Coronary artery (tissue), 2 donors: ENCODE results near the gene PRDM10.

Source experiments
- DNase-seq: peaks from one replicate; pipeline ENCODE4 v3.0.0-alpha.2; 2017; ENCODE audit warnings: low spot score
- H3K27ac ChIP-seq, 2 donors: fragments of 200-600 bp; sonication (generic); one replicate each; pipeline ENCODE4 v1.5.1; 2016 to 2019
- H3K4me3 ChIP-seq: fragments of 200-600 bp; sonication (generic); 2 replicates; pipeline ENCODE4 v1.5.1; 2016; ENCODE audit warnings: mild to moderate bottlenecking, moderate library complexity
- TF ChIP-seq, protein P1 (sequence below): fragments of 200-600 bp; sonication (generic); IDR thresholded peaks from one replicate; pipeline ENCODE4 v1.5.1; 2019; ENCODE audit warnings: antibody characterized with exemption

The PRDM10 gene

DNA sequence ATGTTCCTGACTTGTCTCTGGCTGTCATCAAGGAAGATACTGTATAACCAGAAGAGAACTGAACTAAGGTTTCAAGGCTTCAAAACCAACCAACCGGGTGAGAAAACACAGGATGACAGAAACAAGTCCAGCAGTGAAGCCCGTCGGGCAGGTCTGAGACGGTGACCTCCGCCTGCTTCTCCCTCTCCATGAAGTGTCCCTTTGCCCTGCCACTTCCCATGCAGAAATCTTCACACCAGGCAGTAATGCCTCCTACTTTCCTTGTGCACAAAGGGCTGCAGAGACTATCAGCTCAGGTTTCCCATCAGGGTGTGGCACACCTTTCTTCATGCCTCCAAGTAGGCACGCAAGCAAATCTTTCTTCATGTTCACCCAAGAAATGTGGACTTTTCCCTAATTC is 24.2 kb downstream of the PRDM10 start:
- DNase-seq: no peak
- Histone ChIP-seq H3K27ac (no peak overlapping the region), H3K4me3 (no peak overlapping the region)
- TF ChIP-seq, protein P1, sequence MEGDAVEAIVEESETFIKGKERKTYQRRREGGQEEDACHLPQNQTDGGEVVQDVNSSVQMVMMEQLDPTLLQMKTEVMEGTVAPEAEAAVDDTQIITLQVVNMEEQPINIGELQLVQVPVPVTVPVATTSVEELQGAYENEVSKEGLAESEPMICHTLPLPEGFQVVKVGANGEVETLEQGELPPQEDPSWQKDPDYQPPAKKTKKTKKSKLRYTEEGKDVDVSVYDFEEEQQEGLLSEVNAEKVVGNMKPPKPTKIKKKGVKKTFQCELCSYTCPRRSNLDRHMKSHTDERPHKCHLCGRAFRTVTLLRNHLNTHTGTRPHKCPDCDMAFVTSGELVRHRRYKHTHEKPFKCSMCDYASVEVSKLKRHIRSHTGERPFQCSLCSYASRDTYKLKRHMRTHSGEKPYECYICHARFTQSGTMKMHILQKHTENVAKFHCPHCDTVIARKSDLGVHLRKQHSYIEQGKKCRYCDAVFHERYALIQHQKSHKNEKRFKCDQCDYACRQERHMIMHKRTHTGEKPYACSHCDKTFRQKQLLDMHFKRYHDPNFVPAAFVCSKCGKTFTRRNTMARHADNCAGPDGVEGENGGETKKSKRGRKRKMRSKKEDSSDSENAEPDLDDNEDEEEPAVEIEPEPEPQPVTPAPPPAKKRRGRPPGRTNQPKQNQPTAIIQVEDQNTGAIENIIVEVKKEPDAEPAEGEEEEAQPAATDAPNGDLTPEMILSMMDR: no peak

DNA sequence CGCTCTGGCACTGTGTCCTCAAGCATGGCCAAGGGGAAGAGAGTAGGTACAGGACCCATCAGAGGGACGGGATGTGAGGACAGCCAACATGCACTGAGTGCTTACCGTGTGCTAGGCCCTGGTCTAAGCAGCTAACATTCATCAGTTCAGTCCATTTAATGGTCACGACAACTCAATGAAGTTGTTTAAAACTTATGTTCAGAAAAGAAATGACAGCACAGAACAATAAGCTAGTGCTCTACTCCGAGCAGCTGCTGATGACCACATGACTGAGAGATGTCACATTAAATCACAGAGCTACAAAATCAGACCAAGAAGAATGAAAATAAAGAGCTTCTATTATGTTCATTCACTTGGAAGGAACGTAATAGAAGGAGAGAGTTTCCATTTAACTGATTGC is 26.3 kb downstream of the PRDM10 start:
- TF ChIP-seq, protein P1: no peak
- DNase-seq: no peak
- Histone ChIP-seq H3K4me3 (no peak overlapping the region), H3K27ac (no peak overlapping the region)

DNA sequence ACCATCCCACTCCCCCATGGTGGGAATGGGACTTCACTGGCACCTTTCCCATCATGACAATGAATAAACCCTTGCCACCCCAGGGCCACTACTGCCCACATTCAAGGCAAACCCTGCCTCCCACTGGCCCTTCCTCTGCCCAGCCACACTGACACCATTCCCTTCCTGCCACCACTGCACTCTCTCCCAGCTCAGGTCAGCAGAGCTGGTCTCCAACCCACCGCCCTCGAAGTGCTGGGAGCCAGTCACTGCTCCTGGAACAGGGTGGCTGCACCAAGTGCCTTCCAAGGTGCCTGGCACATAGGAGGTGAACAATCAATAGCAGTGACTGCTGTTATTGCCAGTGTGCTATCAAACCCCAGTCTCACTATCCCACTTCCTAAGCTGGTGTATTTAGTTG is 27.1 kb downstream of the PRDM10 start:
- H3K4me3 ChIP-seq: no peak overlapping the region
- no peak overlapping the region for H3K27ac ChIP-seq
- no peak for DNase-seq
- TF ChIP-seq, protein P1: no peak

DNA sequence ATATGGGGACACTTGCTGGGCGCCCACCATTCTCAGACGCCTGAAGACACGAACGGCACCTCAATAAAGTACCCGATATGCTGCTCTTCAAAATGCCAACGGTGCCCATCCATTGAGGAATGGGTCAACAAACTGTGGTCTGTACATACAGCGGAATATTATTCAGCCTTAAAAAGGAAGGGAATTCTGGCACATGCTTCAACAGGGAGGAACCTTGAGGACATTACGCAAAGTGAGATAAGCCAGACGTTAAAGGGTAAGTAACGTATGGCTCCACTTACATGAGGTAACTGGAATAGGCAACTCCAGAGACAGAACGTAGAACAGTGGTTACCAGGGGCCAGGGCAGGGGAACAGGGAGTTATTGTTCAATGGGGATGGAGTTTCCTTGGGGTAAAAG is 28.0 kb downstream of the PRDM10 start:
- TF ChIP-seq, protein P1: no peak
- DNase-seq: no peak
- no peak overlapping the region for H3K27ac ChIP-seq
- no peak overlapping the region for H3K4me3 ChIP-seq

DNA sequence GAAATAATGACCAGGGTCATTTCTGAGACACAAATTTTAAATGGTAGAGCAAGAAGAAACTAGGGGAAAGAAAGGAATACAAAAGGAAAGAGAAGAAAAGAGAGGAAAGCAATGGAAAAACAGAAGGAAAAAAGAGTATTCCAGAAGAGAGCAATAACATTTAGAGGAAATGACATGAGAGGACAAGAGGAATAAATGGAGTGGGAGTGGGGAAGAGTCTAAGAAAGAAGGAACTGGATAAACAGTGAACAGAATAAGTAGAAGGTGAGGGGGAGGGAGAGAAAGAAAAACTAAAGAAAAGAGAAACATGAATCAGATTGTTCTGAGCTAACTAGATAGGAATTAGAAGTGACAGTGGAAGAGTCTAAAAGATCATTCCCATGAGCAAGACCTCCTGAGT is 28.4 kb downstream of the PRDM10 start:
- Histone ChIP-seq H3K27ac (no peak overlapping the region), H3K4me3 (no peak overlapping the region)
- no peak for DNase-seq
- TF ChIP-seq, protein P1: no peak

DNA sequence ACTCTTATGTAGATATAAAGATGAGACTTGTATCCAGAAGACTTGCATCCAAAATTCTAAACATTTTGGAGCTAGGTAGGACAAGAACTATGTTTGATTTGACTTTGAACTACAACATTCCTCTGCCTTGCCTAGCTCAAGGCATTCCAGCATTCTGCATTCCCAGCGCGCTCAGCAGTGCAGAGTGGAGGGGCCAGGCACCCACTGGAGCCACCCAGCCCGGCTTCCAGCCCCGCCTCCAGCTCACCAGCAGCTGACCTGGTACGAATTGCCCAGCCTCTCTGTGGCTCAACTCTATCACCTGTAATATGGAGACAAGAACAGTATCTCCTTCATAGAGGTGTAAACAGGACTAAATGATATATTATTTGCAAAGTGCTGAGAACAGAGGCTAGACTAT is 28.8 kb downstream of the PRDM10 start:
- H3K27ac ChIP-seq: no peak overlapping the region
- no peak overlapping the region for H3K4me3 ChIP-seq
- TF ChIP-seq, protein P1: no peak
- no peak for DNase-seq

DNA sequence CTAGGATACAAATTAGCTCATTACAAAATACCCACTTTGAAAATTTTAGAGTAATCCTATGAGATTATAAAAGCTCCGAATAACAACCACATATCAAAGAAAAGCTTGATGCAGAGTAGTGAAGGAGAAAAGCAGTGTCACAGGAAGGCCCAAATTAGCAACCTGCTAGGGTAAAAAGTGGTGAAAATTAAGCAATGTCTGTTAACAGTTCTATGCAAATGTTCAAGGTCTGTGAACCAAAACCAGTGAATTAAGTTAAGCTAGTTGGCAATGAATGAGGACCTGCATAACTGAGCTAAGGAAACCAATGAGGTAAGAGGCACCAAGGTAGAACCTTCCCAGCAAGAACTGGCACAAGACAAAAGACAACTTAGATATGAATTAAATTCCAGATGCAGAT is 29.6 kb downstream of the PRDM10 start:
- no peak overlapping the region for H3K27ac ChIP-seq

More for the DNA sequence above, 29.6 kb downstream of the PRDM10 start:
- no peak overlapping the region for H3K4me3 ChIP-seq
- TF ChIP-seq, protein P1: no peak
- DNase-seq: no peak
